Stimulated activated CD4-positive, alpha-beta T cell treated with anti-CD3 and anti-CD28 coated beads, Interleukin-2, amount 100 ng/mL, for 24 hours (primary cell): ENCODE results near the gene CLDN19.
"Not testable (repeated sequence)": the region's sequence is repeated elsewhere in the genome, so short reads cannot be mapped to it uniquely, and the experiment has no call there.

Experiments used
- DNase-seq, 2 donors: peaks; one replicate each; pipeline ENCODE4 v3.0.0-alpha.2; 2020

CLDN19 gene

DNA sequence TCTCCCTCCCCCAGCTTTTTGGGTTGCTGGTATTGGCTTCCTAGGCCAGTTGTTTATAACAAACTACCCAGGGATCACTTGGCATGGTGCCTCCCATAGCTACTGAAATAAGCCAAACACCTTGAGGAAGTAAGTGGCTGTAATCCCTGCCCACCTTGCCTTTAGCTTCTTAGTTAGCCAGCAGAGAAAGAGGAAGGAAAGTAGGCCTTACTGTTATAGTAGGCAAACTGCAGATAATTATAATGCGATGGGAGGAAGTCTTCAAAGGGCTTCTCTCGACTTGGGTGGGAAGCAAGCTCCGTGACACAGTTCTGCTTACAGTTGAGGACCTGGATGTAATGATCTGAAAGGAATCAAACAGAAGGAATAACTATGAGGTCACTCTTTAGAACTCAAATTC is 18.6 kb upstream of the CLDN19 start:
- no peak for DNase-seq

DNA sequence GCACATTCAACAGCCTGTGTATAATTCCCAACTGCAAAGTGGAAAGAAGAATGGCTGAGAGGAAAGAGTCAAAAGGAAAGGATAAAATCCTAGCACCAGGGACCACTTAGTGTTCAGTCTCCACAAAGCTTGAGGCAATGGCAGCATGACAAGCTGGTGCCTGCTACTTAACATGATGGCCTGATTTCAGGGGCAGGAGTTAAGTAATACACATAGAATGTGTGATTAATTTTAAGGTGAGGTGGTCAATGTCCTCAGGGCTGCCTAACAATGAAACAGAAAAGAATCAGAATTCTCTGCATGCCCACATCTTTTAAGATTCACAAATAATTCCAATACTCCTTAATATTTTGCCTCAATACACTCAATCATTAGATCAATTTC is 17.8 kb upstream of the CLDN19 start:
- no peak for DNase-seq

DNA sequence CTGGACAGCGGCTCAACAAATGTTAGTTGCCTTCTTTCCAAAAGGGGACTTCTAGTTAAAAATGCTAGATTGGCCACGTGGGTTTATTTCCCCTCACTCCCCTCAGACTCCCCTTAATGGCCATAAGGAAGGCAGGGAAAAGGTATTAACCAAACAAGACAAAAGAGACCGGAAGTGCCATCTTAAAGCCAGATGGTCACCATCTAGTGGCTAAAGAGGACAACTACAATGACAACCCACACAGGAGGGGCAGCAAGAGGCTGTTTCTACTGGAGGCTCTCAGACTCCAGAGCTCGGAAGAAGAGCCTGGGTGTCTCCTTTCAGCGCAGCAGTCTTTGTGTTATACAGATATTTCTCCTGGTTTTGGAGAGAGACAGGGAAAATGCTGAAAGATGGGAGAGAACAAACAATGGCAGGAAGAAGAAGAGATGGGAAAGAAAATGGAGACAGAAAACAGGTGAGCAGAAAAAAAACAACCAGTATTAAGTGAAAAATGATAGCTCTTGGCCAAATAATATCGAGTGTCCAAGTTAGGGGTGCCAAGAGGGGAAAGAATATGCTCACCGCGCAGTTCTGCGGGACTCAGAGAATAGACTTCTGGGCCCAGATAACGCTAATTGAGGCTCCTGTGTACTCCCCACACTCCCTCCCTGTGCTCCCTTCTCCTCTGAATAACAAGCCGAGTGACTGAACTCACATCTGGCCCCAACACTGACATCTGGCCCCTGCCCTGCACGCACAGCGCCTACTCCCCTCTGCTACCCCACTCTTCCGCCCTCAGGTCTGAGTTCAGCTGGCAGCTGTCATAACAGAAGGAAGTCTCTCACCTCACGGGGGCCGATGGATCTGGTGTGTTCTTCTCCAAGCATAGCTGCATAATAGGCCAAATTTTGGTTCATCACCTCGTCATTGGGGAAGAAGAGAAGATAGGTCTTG is 17.2 kb upstream of the CLDN19 start:
- DNase-seq = no peak

DNA sequence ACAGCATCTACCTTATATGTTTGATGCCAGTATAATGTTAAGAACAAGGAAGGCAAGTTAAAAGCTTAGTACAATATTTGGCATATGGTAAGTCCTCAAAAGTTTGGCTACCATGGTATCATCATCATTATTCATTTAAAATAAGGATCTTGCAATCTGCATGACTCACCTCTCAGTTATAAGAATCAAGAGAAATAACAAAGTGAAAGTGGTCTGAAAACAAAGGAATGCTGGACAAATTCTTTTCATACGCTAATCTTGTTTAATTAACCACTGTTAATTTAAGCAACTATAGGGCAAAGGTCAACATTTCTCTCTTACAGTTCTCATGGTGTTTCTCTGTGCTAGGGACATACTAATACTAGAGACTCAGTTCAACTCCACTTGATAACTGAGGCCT is 13.0 kb upstream of the CLDN19 start:
- DNase-seq = no peak

DNA sequence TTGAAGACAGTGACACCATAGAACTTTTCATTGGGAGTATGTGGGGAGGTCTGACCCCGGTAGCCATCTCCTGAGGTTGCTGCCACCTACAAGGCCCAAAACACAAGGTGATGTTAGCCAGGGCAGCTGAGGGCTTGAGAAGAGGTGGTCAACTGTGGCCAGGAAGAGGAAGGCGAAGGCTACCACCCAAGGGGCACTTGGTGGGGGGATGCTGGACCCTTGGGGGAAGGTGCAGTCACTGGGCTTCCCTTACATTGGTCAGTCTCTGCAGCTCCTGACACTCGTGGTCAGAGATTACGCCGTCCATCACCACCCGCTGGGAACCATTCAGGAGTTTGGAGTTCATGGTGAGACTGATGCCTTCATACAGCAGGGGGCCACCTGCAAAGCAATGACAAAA is 12.2 kb upstream of the CLDN19 start:
- DNase-seq = no peak

DNA sequence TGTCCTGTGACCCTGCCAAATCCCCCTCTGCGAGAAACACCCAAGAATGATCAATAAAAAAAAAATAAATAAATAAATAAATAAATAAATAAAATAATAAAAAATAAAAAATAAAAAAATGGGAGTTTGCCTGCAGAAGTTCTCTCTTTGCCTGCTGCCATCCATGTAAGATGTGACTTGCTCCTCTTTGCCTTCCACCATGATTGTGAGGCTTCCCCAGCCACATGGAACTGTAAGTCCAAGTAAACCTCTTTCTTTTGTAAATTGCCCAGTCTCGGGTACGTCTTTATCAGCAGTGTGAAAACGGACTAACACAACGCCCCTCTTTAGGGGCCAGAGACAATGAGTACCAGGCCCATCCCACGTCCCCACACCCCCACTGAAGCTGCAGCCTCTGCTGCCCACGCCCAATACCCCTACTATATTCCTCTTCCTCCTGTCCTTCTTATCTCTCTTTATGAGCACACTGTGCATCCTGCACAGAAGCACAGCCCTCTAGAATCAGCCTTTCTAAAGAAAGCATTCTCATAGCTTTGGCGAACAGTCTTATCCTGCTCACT is 11.6 kb upstream of the CLDN19 start:
- not testable (repeated sequence) for DNase-seq

DNA sequence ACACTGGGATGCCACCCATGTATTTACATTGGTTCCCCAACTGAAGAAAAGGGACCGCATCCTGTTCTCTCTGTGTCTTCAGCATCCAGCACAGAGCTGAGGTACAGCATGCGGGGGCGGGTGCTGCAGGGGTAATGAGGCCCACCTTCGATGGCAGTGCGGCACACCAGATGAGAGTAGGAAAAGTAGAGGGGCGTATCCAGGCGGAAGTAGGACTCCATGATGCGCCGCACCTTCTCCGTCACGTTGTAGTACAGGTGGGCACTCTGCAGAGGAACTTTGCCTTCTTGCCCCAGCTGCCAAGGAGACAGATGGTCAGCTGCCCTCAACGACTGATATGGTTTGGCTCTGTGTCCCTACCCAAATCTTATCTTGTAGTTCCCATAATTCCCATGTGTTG is 10.0 kb upstream of the CLDN19 start:
- no peak for DNase-seq

DNA sequence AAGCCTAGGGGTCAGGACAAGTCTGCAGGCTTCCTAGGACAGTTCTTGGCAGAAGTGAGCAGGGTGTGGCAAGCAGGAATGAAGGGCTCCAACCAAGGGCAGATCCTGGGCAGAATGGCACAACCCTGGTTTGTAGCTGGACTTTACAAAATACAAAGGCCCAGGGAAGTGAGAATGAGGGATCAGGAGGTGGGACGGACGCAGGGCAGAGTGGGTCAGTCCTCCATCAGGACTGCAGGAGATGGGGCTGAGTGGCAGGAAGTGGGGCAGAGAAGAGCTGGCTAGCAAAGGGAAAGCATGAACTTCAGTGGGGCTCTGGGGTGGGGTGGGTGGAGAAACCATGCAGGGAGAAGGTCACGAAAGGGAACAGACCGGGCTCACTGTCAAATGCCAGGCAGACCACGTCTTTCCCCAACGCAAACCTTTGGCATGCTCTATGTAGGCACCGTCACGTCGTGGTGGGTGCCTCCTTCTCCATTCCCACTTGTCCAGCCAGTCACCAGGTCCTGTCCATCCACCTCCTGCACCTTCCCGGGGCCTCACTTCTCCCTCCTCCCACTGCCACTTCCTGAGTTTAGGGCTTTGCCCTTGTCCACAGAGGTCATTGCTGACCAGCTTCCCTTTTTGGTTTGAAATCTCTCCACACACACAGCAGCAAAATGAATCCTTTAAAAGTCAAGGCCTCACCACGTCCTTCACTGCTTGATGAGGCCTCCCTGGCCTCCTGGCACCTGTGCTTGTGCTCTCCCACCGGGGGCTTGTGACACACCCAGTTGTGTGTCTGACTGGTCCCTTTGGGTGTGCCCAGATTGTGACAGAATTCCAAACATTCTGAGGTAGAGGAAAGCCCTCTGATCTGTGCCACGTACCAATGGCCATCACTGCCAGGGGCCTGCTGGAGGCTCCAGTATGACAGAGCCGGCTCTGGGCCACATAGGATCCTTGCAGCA is 8.7 kb upstream of the CLDN19 start:
- DNase-seq = no peak

DNA sequence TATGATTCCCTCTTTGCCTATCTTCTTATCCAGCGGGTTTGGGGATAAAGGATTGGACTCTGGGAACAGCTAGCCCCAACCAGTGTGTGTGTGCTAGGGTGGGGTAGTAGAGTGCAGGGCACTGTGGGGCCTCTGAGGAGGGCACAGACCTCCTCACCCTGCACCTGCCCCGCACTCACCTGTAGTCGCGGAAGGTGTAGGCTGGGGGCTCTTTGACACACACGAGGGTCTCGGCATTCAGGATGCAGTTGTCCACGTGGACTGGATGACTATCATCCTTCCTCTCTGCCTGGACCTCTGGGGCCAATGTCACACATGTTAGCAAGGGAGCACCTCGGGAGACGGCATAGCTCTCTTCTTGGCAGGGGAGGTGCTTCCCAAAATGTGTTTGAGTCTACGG is 8.0 kb upstream of the CLDN19 start:
- no peak for DNase-seq

DNA sequence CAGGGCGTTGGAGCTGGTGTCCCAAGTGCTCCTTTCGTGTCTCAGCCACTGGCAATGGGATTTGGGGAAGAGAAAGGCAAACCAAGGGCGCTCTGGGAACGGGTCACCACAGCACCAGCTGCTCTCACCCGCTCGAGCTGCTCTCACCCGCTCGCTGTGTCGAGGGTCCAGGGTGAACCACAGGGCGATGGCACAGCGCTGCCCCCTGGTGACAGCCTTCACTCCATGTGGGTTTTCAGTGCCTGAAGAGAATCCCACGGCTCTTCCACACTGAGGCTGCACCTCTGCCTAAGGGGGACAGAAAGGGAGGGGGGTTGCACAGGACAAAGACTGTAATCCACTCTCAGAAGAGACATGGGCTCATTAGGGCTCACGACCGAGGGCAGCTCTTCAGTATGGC is 7.1 kb upstream of the CLDN19 start:
- peak; percentile 58 for DNase-seq

DNA sequence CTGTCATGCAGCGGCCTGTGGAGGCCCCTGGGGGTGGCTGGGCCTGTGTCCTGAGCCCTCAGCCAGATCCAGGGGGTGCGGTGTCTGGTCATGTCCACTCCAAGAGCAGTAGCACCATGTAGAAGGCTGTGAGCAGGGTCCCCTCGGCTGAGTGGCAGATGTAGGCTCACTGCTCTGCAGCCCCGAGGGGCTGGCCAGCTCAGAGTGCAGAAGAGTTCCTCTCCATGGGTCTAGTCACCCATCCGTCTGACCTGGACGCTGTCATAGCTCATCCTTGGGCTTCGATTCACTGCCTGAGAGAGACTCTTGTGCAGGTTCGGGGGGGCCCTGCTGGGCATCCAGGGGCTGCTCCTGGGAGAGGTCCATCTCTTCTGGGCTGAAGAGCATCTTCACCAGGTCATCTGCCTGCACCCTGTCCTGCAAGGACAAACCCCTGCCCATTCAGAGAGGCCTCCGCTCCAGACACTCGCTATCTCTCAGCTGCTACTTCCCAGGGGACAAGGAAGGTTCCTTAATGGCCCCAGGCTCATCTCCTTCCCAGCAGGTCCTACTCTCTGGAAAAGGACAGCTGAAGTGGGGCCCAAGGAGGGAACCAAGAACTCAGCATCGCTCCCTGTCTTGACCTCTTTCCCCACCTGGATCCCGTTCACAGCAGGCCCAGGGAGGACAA is 6.5 kb upstream of the CLDN19 start:
- DNase-seq = no peak

DNA sequence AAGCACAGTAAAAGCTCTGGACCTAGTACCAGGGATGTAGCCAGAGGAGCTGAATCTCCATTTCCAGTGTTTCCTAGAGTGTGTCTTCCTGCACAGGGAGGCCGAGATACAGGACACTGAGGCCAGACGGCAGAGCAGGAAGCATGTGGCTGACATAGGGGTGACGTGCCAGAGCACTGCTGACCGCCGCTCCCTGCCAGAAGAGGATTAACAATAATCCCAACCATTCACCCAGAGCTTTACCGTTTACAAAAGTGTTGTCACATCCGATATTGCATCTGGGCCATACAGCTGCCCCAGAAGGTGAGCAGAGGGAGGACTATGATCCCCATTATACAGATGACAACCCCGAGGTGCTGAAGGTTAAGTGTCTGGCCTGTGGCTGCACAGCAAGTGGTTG is 5.8 kb upstream of the CLDN19 start:
- DNase-seq = no peak

DNA sequence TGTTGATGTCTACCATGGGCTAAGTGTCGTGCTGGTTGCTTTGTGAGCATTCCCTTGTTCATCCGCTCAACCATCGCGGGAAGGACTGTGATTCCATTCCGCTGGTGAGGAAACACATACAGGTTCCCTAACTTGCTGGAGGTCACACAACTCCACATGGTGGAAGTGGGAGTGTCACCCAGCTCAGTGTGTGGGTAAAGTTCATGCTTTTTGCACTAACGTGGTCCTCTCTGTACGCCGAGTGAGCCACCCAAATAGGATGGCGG is 4.0 kb upstream of the CLDN19 start:
- DNase-seq = no peak

DNA sequence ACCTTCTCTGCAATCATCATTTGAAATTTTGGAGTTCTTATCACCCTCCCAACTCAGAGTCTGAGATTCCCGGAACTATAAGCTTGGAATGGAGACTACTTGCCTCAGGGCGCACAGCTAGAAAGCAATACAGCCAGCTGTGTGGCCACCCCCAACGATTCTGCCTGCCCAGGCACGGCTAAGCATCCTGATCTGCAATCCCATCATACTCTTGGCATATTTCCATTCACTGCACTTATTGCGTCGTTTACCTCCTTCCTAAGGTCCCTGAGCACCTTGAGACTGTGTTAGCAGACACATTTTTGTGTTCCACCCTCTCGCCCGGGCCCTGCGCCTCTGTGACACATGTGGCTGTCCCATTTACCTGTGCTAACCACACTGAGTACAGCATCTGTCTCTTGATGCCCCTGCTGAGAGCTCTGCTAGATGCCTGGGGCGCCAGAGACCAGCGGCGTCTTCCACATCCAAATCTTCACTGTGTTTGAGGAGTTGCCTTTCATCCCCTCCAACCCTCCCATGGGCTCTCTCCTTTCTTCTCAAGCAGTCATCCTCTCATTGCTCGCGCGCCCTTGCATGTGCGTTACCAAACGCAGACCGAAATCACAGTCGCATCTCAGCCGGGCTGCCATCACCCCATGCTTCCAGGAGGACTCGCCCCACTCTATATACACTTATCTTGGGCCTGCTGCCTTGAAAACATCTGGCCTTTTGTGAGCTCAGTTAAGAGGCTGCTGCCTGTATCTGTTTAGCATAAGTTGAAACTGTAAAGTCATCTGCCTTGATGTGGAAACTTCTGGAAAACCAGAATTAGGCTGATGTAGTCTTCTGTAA is 3.5 kb upstream of the CLDN19 start:
- DNase-seq = no peak

DNA sequence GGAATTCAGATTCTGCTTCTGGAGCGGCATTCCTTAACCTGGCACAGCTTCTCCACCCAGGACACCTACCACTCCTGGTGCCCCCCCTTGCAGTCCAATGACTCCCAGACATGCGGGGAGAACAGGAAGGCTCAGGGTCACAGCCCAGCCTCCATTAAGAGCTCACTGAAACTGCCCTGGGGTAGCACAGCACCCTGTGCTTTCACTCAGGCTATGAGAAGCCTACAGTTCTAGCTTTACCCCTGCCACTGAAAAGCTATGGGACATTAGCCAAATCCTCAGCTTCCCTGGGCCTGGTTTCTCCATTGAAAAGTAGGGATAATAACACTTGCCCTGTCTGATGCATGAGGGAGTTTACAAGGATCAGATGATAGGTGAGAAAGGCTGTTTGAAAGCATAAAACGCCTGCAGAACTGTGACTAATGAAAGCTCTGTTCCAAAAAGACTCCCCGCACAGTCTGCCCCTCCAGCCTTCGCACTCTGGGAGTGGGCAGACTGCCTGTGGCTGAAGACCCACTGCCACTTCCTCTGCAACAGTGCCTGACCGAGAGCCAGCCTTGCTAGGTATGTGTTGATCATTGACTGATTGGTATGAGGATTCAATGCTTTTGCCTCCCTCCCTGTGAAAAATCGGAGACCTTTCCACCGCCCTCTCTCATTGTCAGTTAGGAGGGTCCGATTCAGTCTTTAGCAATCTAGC is 2.7 kb upstream of the CLDN19 start:
- no peak for DNase-seq

DNA sequence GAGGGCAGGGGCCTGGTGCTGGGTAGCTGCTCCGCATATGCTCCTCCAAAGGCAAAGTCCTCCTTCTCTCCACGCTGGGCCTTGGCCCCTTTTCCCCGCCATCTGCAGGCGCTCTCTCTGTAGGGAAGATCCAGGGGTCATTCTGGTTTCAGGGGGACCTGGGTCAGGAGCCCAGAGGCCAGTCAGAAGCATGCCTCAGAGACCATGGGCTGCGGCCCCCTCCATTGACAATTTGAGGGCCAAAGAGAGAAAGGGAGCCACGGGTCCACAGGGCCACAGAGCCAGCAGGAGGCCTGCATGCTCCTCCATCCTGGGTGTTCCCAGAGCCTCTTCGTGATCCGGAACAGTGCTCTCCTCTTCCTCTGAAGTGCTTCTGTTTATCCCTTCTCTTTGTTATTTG is 2.1 kb upstream of the CLDN19 start:
- no peak for DNase-seq

DNA sequence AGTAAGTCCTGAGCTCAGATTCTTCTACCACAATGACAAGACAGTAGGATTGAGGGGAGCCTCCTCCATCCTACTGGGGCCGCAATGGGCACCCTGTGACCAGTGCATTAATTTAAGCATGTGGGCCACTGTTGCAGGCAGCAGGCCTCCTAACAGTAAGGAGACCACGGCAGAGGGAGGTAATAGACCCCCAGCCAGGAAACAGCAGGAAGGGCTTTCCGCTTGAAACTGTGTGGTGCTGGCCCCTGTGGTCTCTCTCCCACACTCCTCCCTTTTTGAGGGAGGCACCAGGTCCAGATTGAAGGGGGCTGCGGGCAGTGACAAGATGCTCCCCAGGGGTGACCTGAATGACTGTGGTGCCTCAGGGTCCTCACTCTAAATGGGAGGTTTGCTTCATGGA is 1.7 kb upstream of the CLDN19 start:
- no peak for DNase-seq

DNA sequence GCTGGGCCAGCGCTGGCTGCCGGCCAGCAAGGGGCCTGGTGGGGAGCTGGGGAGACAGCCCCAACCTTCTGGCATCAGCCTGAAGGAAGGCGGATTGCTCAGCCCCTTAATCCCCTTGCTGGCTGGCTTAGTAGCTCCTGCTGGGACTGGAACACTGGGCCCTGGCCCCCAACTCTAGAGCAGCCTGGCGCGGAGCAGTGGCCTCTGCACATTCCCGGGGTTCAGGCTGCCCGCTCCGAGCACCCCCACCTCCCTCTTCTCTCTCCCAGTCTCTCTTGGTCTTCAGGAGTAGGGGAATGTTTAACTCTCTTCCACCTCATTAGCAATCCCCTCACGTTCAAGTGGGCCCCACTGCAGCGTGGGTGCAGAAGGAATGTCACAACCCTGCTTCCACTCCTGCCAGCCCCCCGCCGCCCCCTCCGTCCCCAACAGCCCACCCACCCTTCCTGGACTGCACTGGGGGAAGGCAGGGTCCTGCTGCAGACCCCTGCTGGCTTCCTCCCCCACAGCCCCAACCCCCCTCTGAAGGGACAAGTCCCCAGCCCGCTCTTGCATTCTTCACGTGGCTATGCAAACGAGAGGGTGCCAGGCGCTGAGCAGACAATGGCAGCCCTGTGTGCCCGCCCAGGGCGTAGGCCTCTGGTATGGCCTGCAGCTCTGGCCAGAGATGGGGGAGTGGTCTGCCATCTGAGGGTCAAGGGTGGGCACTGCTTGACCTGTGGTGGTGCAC is 980 bp upstream of the CLDN19 start:
- no peak for DNase-seq

DNA sequence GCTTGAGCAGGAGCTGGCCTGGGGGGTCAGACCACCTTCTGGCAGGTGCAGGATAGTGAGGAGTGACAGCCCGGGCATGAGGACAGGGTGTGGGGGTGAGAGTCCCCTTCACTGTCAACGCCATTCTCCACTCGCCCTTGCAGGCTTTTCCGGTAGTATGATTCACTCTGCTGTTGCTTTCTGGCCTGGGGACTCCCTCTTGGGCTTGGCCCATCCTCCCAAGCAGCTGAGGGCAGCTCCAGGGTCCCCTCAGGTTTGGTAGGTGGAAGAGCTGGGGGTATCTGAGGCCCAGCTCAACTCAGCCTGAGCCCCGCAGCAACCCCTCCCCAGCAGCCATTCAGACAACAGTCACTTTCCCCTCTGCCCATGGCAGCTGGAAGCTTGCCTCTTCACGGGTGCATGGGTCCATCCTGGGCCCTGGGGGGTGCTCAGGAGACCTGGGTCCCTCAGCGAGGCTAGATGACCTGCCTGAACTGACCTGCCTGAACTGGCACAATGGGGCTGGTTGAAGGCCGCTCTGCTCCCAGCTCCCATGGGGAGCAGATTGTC is 1.3 kb downstream of the CLDN19 start:
- no peak for DNase-seq

DNA sequence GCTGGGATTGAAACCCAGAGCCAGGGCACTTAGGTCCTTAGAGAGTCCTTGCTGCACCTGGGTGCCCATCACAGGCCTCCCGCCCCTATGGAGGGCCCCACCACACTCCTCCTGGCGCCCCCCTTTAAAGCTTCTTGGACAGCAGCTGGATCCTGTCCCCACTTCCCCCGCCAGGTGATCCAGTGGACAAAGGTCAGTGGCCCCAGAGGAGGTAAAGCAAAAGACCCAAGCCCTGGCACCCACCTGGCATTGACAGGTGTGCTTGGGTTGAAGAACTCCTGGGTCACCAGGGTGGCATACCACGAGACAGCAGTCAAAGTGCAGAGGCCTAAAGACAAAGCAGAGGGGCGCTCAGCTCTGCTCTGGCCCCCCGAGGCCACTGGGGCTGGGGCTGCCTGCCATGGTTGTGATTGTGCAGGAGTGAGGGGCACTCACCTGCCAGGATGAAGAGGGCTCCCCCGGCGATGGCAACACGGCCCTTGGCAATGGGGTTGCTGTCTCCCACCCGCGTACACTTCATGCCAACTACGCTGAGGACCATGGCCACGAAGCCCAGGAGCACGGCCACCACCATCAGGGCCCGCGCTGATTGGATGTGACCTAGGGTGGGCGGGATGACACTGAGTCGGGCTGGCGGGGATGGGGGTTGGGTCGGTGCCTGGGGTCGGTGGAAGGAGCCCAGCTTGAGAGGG is 1.9 kb downstream of the CLDN19 start:
- DNase-seq = no peak
